HG03460 (cell line): ENCODE data around the gene FKTN.

Source experiments
- ATAC-seq: cut with Tn5 transposase; IDR thresholded peaks from one replicate; pipeline ENCODE4 v1.9.1; 2021; ENCODE audit not compliant: unreplicated experiment

The FKTN gene

GRCh38 chr9:105676351-105676923, 118.5 kb downstream of the FKTN start:
- ATAC-seq = no peak

- ATAC-seq = no peak
Observed at GRCh38 chr9:105678163-105678562, 120.2 kb downstream of the FKTN start.

GRCh38 chr9:105678781-105679180, 120.8 kb downstream of the FKTN start:
- ATAC-seq = no peak

- no peak for ATAC-seq
Observed at GRCh38 chr9:105679257-105680022, 121.5 kb downstream of the FKTN start.

- ATAC-seq = no peak
Observed at GRCh38 chr9:105681313-105681712, 123.4 kb downstream of the FKTN start.

- ATAC-seq = no peak
Observed at GRCh38 chr9:105681724-105682123, 123.8 kb downstream of the FKTN start.

- ATAC-seq = no peak
Observed at GRCh38 chr9:105683688-105684275, 125.9 kb downstream of the FKTN start.

- ATAC-seq = no peak
Observed at GRCh38 chr9:105686936-105687335, 129.0 kb downstream of the FKTN start.
